K562 (cell line): Measurements from ENCODE around the gene KIF14. TPM values are rescaled to one million over a fixed set of nuclear protein-coding genes. Genes with fewer than 3 reads are reported as not detected.

Experiments used
- CAMTA2 ChIP-seq: fragments of 250-450 bp; sonication (Bioruptor Pico); conservative IDR thresholded peaks from 2 replicates; pipeline ENCODE4 v1.5.1; 2022
- CBX2 ChIP-seq: fragments of 200-600 bp; sonication (generic); IDR thresholded peaks from one replicate; pipeline ENCODE4 v1.6.1; 2012; ENCODE audit warnings: mild to moderate bottlenecking, low read length, inconsistent platforms; ENCODE audit not compliant: insufficient read depth, poor library complexity, severe bottlenecking
- EP400 ChIP-seq: fragments of 450-650 bp; IDR thresholded peaks from 2 replicates; pipeline ENCODE4 v1.6.1; 2017; ENCODE audit warnings: antibody characterized with exemption, mild to moderate bottlenecking, moderate library complexity
- FOSL1 ChIP-seq: fragments of 200-800 bp; sonication (Bioruptor generic); conservative IDR thresholded peaks from 2 replicates; pipeline ENCODE4 v1.6.1; 2016; ENCODE audit warnings: missing genetic modification characterization, missing compliant biosample characterization
- FOXM1 ChIP-seq, 2 experiments: fragments of 450-650 bp in 1 of 2; sonication (generic) in 1 of 2; formaldehyde crosslinking in 1 of 2; IDR thresholded peaks; 2 replicates each; pipeline versions ENCODE4 v1.6.1 to v1.9.0; 2017 to 2022; ENCODE audit warnings: low read depth in 2 of 2, mild to moderate bottlenecking in 2 of 2, missing genetic modification reagents in 1 of 2, moderate library complexity in 1 of 2
- KDM1A ChIP-seq, 2 experiments: fragments of 450-650 bp; IDR thresholded peaks; 2 replicates each; pipeline ENCODE4 v1.6.1; 2016; ENCODE audit warnings: mild to moderate bottlenecking in 2 of 2
- MCM5 ChIP-seq: fragments of 450-650 bp; IDR thresholded peaks from 2 replicates; pipeline ENCODE4 v1.6.1; 2016; ENCODE audit warnings: low read depth
- MEF2D ChIP-seq: conservative IDR thresholded peaks from 2 replicates; pipeline ENCODE4 v1.6.1; 2016; ENCODE audit warnings: low read depth, missing genetic modification characterization, missing compliant biosample characterization
- NFIC ChIP-seq: fragments of 450-650 bp; IDR thresholded peaks from 2 replicates; pipeline ENCODE4 v1.6.1; 2017; ENCODE audit warnings: mild to moderate bottlenecking, inconsistent platforms
- POLR2H ChIP-seq: IDR thresholded peaks from 2 replicates; pipeline ENCODE4 v1.6.1; 2016; ENCODE audit warnings: missing genetic modification characterization, low read depth, mild to moderate bottlenecking, control low read depth, missing compliant biosample characterization, moderate library complexity
- PPARD ChIP-seq: fragments of 250-450 bp; sonication (Bioruptor Pico); IDR thresholded peaks from 2 replicates; pipeline ENCODE4 v1.8.0; 2022; ENCODE audit warnings: inconsistent platforms, mild to moderate bottlenecking, moderate library complexity
- SMARCC2 ChIP-seq: fragments of 450-650 bp; IDR thresholded peaks from 2 replicates; pipeline ENCODE4 v1.6.1; 2017; ENCODE audit warnings: antibody characterized with exemption, moderate library complexity, mild to moderate bottlenecking, low read depth
- TSC22D4 ChIP-seq: fragments of 450-650 bp; IDR thresholded peaks from 2 replicates; pipeline ENCODE4 v1.6.1; 2016; ENCODE audit warnings: missing genetic modification characterization, missing biosample characterization, control low read depth
- ZBTB17 ChIP-seq: fragments of 450-650 bp; formaldehyde crosslinking; IDR thresholded peaks from 2 replicates; pipeline ENCODE4 v1.4.0; 2020; ENCODE audit warnings: mild to moderate bottlenecking
- ZNF217 ChIP-seq: sonication (generic); formaldehyde crosslinking; IDR thresholded peaks from 2 replicates; pipeline ENCODE4 v1.8.0; 2022; ENCODE audit warnings: mild to moderate bottlenecking, missing genetic modification reagents
- ZNF76 ChIP-seq: fragments of 250-450 bp; sonication (Bioruptor Pico); IDR thresholded peaks from 2 replicates; pipeline ENCODE4 v1.4.0; 2020; ENCODE audit warnings: mild to moderate bottlenecking, moderate library complexity, borderline replicate concordance
- polyA plus RNA-seq, 8 experiments: library from polyadenylated mRNA; depleted of rRNA in 4 of 8; stranded (reverse) in 5 of 8; unstranded in 3 of 8; fragments of >200 nt; fragmentation: Nextera tagmentation in 2 of 8; fragmentation: Illumina TruSeq in 1 of 8; extraction: Ambion mirVana in 2 of 8; extraction: Trizol in 1 of 8; gene quantifications; 2 replicates each; pipeline versions ENCODE4 v1.2.1 to v1.2.3, GENCODE V29; 2011 to 2014; ENCODE audit warnings: inconsistent platforms in 1 of 8, missing spikeins in 1 of 8
- total RNA-seq, 7 experiments: library from RNA; depleted of rRNA in 6 of 7; stranded (reverse); fragments of >200 nt in 6 of 7; fragmentation: Illumina TruSeq in 2 of 7; extraction: Trizol in 2 of 7; gene quantifications; 2 replicates each; pipeline versions ENCODE4 v1.2.1 to v1.2.3, GENCODE V29; 2011 to 2021; ENCODE audit warnings: low replicate concordance in 1 of 7
- TF ChIP-seq, protein P1 (sequence below): sonication (generic); formaldehyde crosslinking; IDR thresholded peaks from 2 replicates; pipeline ENCODE4 v1.8.0; 2022; ENCODE audit warnings: mild to moderate bottlenecking, missing genetic modification reagents
- TF ChIP-seq, protein P2 (sequence below): sonication (generic); formaldehyde crosslinking; IDR thresholded peaks from 2 replicates; pipeline ENCODE4 v1.8.0; 2022; ENCODE audit warnings: mild to moderate bottlenecking, missing genetic modification reagents
- TF ChIP-seq, protein P3 (sequence below): sonication (generic); formaldehyde crosslinking; IDR thresholded peaks from 2 replicates; pipeline ENCODE4 v1.8.0; 2022; ENCODE audit warnings: mild to moderate bottlenecking, missing genetic modification reagents
- TF ChIP-seq, protein P4 (sequence below): fragments of 250-450 bp; sonication (Bioruptor Pico); IDR thresholded peaks from 2 replicates; pipeline ENCODE4 v1.5.0; 2021
- TF ChIP-seq, protein P5 (sequence below): fragments of 250-450 bp; sonication (Bioruptor Pico); IDR thresholded peaks from 2 replicates; pipeline ENCODE4 v1.8.0; 2021; ENCODE audit warnings: mild to moderate bottlenecking, moderate library complexity

Gene KIF14
- total and polyA plus RNA-seq, 9 of the 15 experiments (the other 6 are each of a cell fraction or from before 2014, with no cell fraction given): 11.5 to 47.4 (median 29.0) TPM

DNA sequence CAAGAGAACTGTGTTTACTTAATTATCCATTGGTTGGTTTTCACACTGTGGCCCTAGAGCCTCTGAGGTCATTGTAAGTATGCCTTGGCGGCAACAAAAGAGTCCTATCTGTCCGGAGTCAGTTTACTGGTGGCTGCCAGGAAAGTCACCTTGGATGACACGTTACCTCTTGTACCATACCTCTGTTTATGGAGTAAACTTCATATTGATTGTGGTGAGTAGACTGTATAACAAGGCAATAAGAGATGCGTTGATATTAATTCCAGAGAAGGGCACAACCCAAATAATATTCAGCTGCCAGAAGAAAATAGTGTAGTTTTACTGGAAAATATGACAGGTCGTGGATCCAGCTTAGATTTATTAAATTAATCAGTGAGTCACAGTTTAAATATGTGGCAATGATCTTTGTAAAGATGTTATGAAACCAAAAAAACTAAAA lies 20.4 kb upstream of the KIF14 start (continued):
- TF ChIP-seq, protein P1, sequence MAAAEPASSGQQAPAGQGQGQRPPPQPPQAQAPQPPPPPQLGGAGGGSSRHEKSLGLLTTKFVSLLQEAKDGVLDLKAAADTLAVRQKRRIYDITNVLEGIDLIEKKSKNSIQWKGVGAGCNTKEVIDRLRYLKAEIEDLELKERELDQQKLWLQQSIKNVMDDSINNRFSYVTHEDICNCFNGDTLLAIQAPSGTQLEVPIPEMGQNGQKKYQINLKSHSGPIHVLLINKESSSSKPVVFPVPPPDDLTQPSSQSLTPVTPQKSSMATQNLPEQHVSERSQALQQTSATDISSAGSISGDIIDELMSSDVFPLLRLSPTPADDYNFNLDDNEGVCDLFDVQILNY: no peak
- TF ChIP-seq, protein P2, sequence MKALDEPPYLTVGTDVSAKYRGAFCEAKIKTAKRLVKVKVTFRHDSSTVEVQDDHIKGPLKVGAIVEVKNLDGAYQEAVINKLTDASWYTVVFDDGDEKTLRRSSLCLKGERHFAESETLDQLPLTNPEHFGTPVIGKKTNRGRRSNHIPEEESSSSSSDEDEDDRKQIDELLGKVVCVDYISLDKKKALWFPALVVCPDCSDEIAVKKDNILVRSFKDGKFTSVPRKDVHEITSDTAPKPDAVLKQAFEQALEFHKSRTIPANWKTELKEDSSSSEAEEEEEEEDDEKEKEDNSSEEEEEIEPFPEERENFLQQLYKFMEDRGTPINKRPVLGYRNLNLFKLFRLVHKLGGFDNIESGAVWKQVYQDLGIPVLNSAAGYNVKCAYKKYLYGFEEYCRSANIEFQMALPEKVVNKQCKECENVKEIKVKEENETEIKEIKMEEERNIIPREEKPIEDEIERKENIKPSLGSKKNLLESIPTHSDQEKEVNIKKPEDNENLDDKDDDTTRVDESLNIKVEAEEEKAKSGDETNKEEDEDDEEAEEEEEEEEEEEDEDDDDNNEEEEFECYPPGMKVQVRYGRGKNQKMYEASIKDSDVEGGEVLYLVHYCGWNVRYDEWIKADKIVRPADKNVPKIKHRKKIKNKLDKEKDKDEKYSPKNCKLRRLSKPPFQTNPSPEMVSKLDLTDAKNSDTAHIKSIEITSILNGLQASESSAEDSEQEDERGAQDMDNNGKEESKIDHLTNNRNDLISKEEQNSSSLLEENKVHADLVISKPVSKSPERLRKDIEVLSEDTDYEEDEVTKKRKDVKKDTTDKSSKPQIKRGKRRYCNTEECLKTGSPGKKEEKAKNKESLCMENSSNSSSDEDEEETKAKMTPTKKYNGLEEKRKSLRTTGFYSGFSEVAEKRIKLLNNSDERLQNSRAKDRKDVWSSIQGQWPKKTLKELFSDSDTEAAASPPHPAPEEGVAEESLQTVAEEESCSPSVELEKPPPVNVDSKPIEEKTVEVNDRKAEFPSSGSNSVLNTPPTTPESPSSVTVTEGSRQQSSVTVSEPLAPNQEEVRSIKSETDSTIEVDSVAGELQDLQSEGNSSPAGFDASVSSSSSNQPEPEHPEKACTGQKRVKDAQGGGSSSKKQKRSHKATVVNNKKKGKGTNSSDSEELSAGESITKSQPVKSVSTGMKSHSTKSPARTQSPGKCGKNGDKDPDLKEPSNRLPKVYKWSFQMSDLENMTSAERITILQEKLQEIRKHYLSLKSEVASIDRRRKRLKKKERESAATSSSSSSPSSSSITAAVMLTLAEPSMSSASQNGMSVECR: no peak
- TF ChIP-seq KDM1A (IDR thresholded peaks at IDR 0.05) (no peak), ZNF76 (no peak), CAMTA2 (CRISPR knock-in tag) (no peak), MCM5 (no peak), CBX2 (no peak), TSC22D4 (tag) (no peak), ZBTB17 (CRISPR knock-in tag) (no peak), POLR2H (tag) (no peak), EP400 (0 out of 2 replicates have a peak, but pooled peaks have one; percentile 7), NFIC (peak; percentile 49), SMARCC2 (peak; percentile 21; the same call in 1 of the 2 replicates), MEF2D (no peak), PPARD (no peak), FOXM1 (IDR thresholded peaks at IDR 0.05; ENCODE audit: low read depth) (no peak), FOXM1 (CRISPR knock-in tag; IDR thresholded peaks at IDR 0.05; ENCODE audit: low read depth) (no peak), FOSL1 (tag) (no peak), ZNF217 (CRISPR knock-in tag) (no peak)
- TF ChIP-seq, protein P3, sequence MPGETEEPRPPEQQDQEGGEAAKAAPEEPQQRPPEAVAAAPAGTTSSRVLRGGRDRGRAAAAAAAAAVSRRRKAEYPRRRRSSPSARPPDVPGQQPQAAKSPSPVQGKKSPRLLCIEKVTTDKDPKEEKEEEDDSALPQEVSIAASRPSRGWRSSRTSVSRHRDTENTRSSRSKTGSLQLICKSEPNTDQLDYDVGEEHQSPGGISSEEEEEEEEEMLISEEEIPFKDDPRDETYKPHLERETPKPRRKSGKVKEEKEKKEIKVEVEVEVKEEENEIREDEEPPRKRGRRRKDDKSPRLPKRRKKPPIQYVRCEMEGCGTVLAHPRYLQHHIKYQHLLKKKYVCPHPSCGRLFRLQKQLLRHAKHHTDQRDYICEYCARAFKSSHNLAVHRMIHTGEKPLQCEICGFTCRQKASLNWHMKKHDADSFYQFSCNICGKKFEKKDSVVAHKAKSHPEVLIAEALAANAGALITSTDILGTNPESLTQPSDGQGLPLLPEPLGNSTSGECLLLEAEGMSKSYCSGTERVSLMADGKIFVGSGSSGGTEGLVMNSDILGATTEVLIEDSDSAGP (CRISPR knock-in tag): no peak
- TF ChIP-seq, protein P4, sequence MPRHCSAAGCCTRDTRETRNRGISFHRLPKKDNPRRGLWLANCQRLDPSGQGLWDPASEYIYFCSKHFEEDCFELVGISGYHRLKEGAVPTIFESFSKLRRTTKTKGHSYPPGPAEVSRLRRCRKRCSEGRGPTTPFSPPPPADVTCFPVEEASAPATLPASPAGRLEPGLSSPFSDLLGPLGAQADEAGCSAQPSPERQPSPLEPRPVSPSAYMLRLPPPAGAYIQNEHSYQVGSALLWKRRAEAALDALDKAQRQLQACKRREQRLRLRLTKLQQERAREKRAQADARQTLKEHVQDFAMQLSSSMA: no peak
- TF ChIP-seq, protein P5, sequence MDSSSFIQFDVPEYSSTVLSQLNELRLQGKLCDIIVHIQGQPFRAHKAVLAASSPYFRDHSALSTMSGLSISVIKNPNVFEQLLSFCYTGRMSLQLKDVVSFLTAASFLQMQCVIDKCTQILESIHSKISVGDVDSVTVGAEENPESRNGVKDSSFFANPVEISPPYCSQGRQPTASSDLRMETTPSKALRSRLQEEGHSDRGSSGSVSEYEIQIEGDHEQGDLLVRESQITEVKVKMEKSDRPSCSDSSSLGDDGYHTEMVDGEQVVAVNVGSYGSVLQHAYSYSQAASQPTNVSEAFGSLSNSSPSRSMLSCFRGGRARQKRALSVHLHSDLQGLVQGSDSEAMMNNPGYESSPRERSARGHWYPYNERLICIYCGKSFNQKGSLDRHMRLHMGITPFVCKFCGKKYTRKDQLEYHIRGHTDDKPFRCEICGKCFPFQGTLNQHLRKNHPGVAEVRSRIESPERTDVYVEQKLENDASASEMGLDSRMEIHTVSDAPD (CRISPR knock-in tag): no peak
